Neural cell (in vitro differentiated cells): Measurements from ENCODE around the gene CABLES1. TPM values are rescaled to one million over a fixed set of nuclear protein-coding genes. Genes with fewer than 3 reads are reported as not detected.

Experiments
- H2AFZ ChIP-seq: fragments of 200-600, 300-800 bp; sonication (generic), shearing (Covaris generic); 2 replicates; pipeline ENCODE4 v1.6.0; 2014; ENCODE audit warnings: low read depth, mild to moderate bottlenecking, antibody characterized with exemption, low read length, moderate library complexity
- H3F3A ChIP-seq: fragments of 200-600 bp; shearing (Covaris generic); 2 replicates; pipeline ENCODE4 v1.6.1; 2016; ENCODE audit warnings: mild to moderate bottlenecking, moderate library complexity, mixed read lengths, antibody characterized with exemption, low read length; ENCODE audit not compliant: insufficient read depth, poor library complexity, severe bottlenecking
- H3K27ac ChIP-seq: fragments of 200-600, 300-800 bp; sonication (generic), shearing (Covaris generic); 2 replicates; pipeline ENCODE4 v1.5.1; 2014; ENCODE audit warnings: mild to moderate bottlenecking, low read length, moderate library complexity
- H3K27me3 ChIP-seq: fragments of 300-800, 200-600 bp; sonication (generic), shearing (Covaris generic); 2 replicates; pipeline ENCODE4 v1.6.0; 2014; ENCODE audit warnings: mild to moderate bottlenecking, low read depth, low read length, moderate library complexity; ENCODE audit not compliant: insufficient read depth
- H3K36me3 ChIP-seq: fragments of 300-800, 200-600 bp; sonication (generic), shearing (Covaris generic); 2 replicates; pipeline ENCODE4 v1.5.1; 2014; ENCODE audit warnings: mild to moderate bottlenecking, antibody characterized with exemption, low read length, moderate library complexity; ENCODE audit not compliant: insufficient read depth
- H3K4me2 ChIP-seq: fragments of 300-800, 200-600 bp; sonication (generic), shearing (Covaris generic); 2 replicates; pipeline ENCODE4 v1.6.0; 2014; ENCODE audit warnings: mild to moderate bottlenecking, low read length
- H3K4me3 ChIP-seq: fragments of 300-800, 200-600 bp; sonication (generic), shearing (Covaris generic); 2 replicates; pipeline ENCODE4 v1.5.1; 2014; ENCODE audit warnings: mild to moderate bottlenecking, low read length, moderate library complexity
- H3K79me2 ChIP-seq: fragments of 200-600 bp; shearing (Covaris generic); replicated peaks from 2 replicates; pipeline ENCODE4 v1.6.0; 2014; ENCODE audit warnings: mild to moderate bottlenecking, low read length, moderate library complexity; ENCODE audit not compliant: insufficient read depth
- H3K9ac ChIP-seq: fragments of 300-800, 200-600 bp; sonication (generic), shearing (Covaris generic); 2 replicates; pipeline ENCODE4 v1.6.1; 2016; ENCODE audit warnings: mild to moderate bottlenecking, low read length, mixed read lengths
- H3K9me2 ChIP-seq: fragments of 200-600 bp; shearing (Covaris generic); 2 replicates; pipeline ENCODE4 v1.6.1; 2016; ENCODE audit warnings: mild to moderate bottlenecking, low read length, mixed read lengths; ENCODE audit not compliant: insufficient read depth
- H3K9me3 ChIP-seq: fragments of 200-600, 300-800 bp; sonication (generic), shearing (Covaris generic); 2 replicates; pipeline ENCODE4 v1.6.1; 2016; ENCODE audit warnings: mild to moderate bottlenecking, mixed run types, low read length, moderate library complexity, mixed read lengths
- H4K20me1 ChIP-seq: fragments of 200-600 bp; shearing (Covaris generic); 2 replicates; pipeline ENCODE4 v1.6.1; 2016; ENCODE audit warnings: mild to moderate bottlenecking, mixed run types; ENCODE audit not compliant: insufficient read depth
- CTCF ChIP-seq: fragments of 450-650 bp; IDR thresholded peaks from 2 replicates; pipeline ENCODE4 v1.5.1; 2014; ENCODE audit warnings: antibody characterized with exemption, mild to moderate bottlenecking, moderate library complexity; ENCODE audit not compliant: poor library complexity, severe bottlenecking
- EP300 ChIP-seq: fragments of 450-650 bp; conservative IDR thresholded peaks from 2 replicates; pipeline ENCODE4 v1.6.1; 2014; ENCODE audit warnings: antibody characterized with exemption, mild to moderate bottlenecking, moderate library complexity; ENCODE audit not compliant: poor library complexity, severe bottlenecking
- EZH2 ChIP-seq: fragments of 200-600, 300-800 bp; shearing (Covaris generic), sonication (generic); IDR thresholded peaks from 2 replicates; pipeline ENCODE4 v1.6.1; 2014; ENCODE audit warnings: antibody characterized with exemption, low read length, borderline replicate concordance, mild to moderate bottlenecking; ENCODE audit not compliant: insufficient read depth, poor library complexity, severe bottlenecking
- MXI1 ChIP-seq: fragments of 450-650 bp; conservative IDR thresholded peaks from 2 replicates; pipeline ENCODE4 v1.6.1; 2014; ENCODE audit warnings: antibody characterized with exemption, mild to moderate bottlenecking; ENCODE audit not compliant: poor library complexity, severe bottlenecking
- POLR2AphosphoS5 ChIP-seq: IDR thresholded peaks from 2 replicates; pipeline ENCODE4 v1.6.1; 2012
- RAD21 ChIP-seq: fragments of 450-650 bp; conservative IDR thresholded peaks from 2 replicates; pipeline ENCODE4 v1.6.1; 2014; ENCODE audit warnings: antibody characterized with exemption, mild to moderate bottlenecking, moderate library complexity
- SMC3 ChIP-seq: fragments of 450-650 bp; conservative IDR thresholded peaks from 2 replicates; pipeline ENCODE4 v1.6.1; 2014; ENCODE audit warnings: antibody characterized with exemption, mild to moderate bottlenecking, moderate library complexity; ENCODE audit not compliant: poor library complexity
- TAF1 ChIP-seq: IDR thresholded peaks from 2 replicates; pipeline ENCODE4 v1.6.1; 2012; ENCODE audit warnings: low read depth
- polyA plus RNA-seq: library from polyadenylated mRNA; depleted of rRNA; stranded (reverse); fragments of >200 nt; gene quantifications from 2 replicates; pipeline ENCODE4 v1.2.3, GENCODE V29; 2014
- TF ChIP-seq, protein P1 (sequence below): IDR thresholded peaks from 2 replicates; pipeline ENCODE4 v1.6.1; 2012; ENCODE audit warnings: borderline replicate concordance

The CABLES1 gene
- polyA plus RNA-seq, 1 donor from 2014 or later: 1.4 TPM

DNA sequence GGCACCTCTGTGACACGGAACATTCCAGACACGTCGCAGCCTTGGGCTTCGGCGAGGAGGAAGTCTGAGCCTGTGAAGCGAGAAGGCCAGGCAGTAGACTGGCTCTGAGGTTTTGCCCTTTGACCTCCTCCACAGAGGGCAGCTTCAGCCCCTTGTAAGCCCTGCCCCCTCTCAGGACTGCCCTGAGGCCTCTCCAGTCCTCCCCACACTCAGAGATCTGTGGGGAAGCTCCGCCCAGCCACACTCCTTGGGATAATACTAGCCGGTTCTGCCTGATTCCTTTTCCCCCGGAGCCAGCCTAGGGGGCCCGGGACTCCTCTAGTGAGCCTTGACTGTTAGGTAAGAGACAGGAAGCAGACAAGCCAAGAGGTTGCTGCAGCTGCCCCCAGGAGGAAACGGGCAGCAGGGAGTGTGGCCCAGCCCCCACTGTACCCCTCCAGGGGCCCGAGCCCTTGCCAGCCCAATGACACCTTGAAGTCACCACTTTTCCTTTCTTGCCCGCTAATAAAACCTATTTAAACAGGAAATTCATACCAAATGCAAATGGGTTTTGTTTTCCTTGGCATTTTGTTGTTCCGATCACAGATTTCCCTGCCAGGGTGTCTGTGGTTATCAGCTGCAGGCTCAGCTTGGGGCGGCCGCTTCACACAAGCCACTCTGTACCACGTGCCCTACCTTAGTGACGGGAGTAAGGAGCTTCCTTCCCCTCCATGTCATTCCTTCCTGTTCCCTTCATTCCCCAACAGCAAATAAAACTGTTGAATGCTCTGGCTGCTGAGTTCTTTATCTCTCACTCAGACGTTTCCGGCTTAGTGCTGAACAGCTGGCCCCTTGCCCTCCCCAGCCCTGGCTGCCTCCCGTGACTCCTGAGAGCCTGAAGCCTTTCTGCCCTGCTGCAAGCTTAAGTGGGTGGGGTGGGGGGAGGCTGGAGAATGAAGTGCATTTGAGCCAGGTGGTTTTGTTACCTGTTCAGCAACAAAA lies 124.7 kb downstream of the CABLES1 start:
- Histone ChIP-seq H3K4me3 (no peak overlapping the region), H4K20me1 (no peaks in the 10 kb centered on the region), H3K79me2 (no peaks in the 10 kb centered on the region), H3K9ac (no peak overlapping the region), H3K9me2 (no peaks in the 10 kb centered on the region), H3K36me3 (no peaks in the 10 kb centered on the region), H3K9me3 (no peaks in the 10 kb centered on the region), H2AFZ (no peak overlapping the region), H3K27me3 (no peaks in the 10 kb centered on the region), H3K27ac (no peak overlapping the region), H3F3A (no peaks in the 10 kb centered on the region), H3K4me2 (no peak overlapping the region)
- no peak for TF ChIP-seq RAD21
- no peak for TF ChIP-seq CTCF
- TF ChIP-seq, protein P1, sequence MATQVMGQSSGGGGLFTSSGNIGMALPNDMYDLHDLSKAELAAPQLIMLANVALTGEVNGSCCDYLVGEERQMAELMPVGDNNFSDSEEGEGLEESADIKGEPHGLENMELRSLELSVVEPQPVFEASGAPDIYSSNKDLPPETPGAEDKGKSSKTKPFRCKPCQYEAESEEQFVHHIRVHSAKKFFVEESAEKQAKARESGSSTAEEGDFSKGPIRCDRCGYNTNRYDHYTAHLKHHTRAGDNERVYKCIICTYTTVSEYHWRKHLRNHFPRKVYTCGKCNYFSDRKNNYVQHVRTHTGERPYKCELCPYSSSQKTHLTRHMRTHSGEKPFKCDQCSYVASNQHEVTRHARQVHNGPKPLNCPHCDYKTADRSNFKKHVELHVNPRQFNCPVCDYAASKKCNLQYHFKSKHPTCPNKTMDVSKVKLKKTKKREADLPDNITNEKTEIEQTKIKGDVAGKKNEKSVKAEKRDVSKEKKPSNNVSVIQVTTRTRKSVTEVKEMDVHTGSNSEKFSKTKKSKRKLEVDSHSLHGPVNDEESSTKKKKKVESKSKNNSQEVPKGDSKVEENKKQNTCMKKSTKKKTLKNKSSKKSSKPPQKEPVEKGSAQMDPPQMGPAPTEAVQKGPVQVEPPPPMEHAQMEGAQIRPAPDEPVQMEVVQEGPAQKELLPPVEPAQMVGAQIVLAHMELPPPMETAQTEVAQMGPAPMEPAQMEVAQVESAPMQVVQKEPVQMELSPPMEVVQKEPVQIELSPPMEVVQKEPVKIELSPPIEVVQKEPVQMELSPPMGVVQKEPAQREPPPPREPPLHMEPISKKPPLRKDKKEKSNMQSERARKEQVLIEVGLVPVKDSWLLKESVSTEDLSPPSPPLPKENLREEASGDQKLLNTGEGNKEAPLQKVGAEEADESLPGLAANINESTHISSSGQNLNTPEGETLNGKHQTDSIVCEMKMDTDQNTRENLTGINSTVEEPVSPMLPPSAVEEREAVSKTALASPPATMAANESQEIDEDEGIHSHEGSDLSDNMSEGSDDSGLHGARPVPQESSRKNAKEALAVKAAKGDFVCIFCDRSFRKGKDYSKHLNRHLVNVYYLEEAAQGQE: no peak
- TF ChIP-seq MXI1: no peak
- no peak for TF ChIP-seq POLR2AphosphoS5
- no peak for TF ChIP-seq TAF1
- TF ChIP-seq SMC3: no peak
- no peak for TF ChIP-seq EP300
- TF ChIP-seq EZH2: no peak

DNA sequence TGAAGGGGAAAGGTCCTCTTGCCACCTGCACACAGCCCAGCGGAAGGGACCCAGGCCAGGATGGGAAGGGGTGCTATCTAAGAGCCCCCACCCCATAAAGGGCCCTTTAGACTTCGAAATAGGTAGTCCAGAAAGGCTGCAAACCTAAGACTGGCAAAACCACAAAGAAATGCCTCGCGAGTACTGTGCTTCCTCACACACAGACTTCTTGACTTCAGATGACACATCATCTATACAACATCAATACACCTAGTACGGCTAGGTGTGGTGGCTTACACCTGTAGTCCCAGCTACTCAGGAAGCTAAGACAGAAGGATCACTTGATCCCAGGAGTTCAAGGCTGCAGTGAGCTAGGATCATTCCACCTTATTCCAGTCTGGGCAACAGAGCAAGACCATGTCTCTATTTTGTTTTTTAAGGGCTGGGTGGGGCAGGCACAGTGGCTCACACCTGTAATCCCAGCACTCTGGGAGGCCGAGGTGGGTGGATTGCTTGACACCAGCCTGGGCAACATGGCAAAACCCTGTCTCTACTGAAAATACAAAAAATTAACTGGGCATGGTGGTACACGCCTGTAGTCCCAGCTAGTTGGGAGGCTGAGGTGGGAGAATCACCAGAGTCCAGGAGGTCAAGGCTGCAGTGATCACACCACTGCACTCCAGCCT lies 125.8 kb downstream of the CABLES1 start:
- no peaks in the 10 kb centered on the region for H4K20me1 ChIP-seq
- TF ChIP-seq, protein P1: no peak
- TF ChIP-seq EP300: no peak
- no peak for TF ChIP-seq SMC3
- TF ChIP-seq MXI1: no peak
- TF ChIP-seq TAF1: no peak
- TF ChIP-seq CTCF: no peak
- TF ChIP-seq RAD21: no peak
- TF ChIP-seq EZH2: no peak
- no peaks in the 10 kb centered on the region for H3K79me2 ChIP-seq
- H3K9ac ChIP-seq: no peak overlapping the region
- no peaks in the 10 kb centered on the region for H3K9me2 ChIP-seq
- H3K27ac ChIP-seq: no peak overlapping the region
- H3K36me3 ChIP-seq: no peaks in the 10 kb centered on the region
- H2AFZ ChIP-seq: no peak overlapping the region
- no peak overlapping the region for H3K4me2 ChIP-seq
- no peak overlapping the region for H3K4me3 ChIP-seq
- H3K27me3 ChIP-seq: no peaks in the 10 kb centered on the region
- H3F3A ChIP-seq: no peaks in the 10 kb centered on the region
- H3K9me3 ChIP-seq: no peaks in the 10 kb centered on the region
